HG03064 (cell line): Measurements from ENCODE around the gene FAM13A.

Experiments
- ATAC-seq: cut with Tn5 transposase; IDR thresholded peaks from one replicate; pipeline ENCODE4 v1.9.1; 2021; ENCODE audit warnings: low read depth; ENCODE audit not compliant: unreplicated experiment

Gene FAM13A

DNA sequence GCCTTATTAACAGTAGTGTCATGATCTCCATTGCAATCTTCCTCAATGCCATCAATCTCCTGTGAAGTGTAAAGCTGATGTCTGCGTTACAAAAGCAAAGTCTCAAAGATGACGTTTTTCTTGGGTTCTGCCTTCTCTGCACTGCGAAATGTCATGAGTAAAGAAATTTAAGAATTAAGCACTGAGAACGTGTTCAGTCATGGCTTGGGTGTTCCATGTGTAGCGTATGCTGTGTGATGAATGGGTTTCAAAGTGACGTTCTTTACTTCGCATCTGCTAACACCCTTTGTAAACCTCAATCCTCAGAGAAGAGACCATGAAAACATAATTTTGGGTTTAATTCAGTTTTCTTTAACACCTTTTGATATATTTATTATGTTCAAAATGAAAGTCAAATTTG is 360.4 kb downstream of the FAM13A start:
- no peak for ATAC-seq

- ATAC-seq = no peak
These were observed 363.2 kb downstream of the FAM13A start for GRCh38 chr4:88693792-88694191.

- ATAC-seq = no peak
These were observed 366.6 kb downstream of the FAM13A start for GRCh38 chr4:88690355-88690754.

DNA sequence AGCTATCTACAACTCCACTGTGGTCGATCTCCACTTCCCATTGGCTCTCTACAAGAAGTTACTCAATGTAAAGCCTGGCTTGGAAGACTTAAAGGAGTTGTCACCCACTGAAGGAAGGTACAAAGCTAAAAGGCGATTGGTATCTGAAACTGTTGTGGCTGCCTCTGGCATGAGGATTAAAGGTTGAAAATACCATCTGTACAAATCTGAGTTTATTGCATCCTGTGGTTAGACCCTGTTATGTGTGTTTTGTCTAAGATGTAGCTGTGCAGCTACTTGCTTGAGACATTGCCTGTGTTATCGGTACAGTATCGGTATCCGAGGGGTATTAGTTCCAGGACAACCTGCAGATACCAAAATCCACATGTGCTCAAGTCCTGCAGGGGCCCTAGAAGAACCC is 375.8 kb downstream of the FAM13A start:
- ATAC-seq = no peak
